Stomach smooth muscle (tissue), 2 donors: ENCODE results near the gene PDXDC1.
"Not testable (repeated sequence)": the region's sequence is repeated elsewhere in the genome, so short reads cannot be mapped to it uniquely, and the experiment has no call there.

Experiments used
- H3K27ac ChIP-seq: one replicate; pipeline ENCODE4 v1.7.0; 2013; ENCODE audit warnings: mild to moderate bottlenecking, low read length, inconsistent platforms
- H3K27me3 ChIP-seq, 2 donors: one replicate each; pipeline ENCODE4 v1.7.0; 2013; ENCODE audit warnings: low read length in 2 of 2; ENCODE audit not compliant: insufficient read depth in 2 of 2, control insufficient read depth in 1 of 2
- H3K36me3 ChIP-seq, 2 donors: one replicate each; pipeline ENCODE4 v1.7.0; 2013; ENCODE audit warnings: low read length in 2 of 2; ENCODE audit not compliant: control insufficient read depth in 2 of 2, insufficient read depth in 2 of 2
- H3K4me1 ChIP-seq: one replicate; pipeline ENCODE4 v1.7.0; 2013; ENCODE audit warnings: low read length; ENCODE audit not compliant: control insufficient read depth, insufficient read depth
- H3K4me3 ChIP-seq, 2 donors: one replicate each; pipeline ENCODE4 v1.7.0; 2013; ENCODE audit warnings: low read length in 2 of 2
- H3K9ac ChIP-seq, 2 donors: one replicate each; pipeline ENCODE4 v1.7.0; 2013; ENCODE audit warnings: low read length in 2 of 2, mild to moderate bottlenecking in 1 of 2
- H3K9me3 ChIP-seq, 2 donors: one replicate each; pipeline ENCODE4 v1.7.0; 2013; ENCODE audit warnings: low read length in 2 of 2; ENCODE audit not compliant: control insufficient read depth in 2 of 2
- donor health status: healthy.
- donor health status: Pancreatic carcinoma.

Gene PDXDC1

GRCh38 chr16:15022194-15022593, 47.4 kb downstream of the PDXDC1 start:
- not testable (repeated sequence) for H3K27me3 ChIP-seq, H3K9me3 ChIP-seq, H3K4me3 ChIP-seq, H3K27ac ChIP-seq
- Histone ChIP-seq H3K9ac (peak overlapping the region in 1 of 2 donors; percentile 7), H3K4me1 (peaks cover 18% of the 10 kb centered on the region), H3K36me3 (peaks cover 20 to 29% of the 10 kb centered on the region in 2 donors)

GRCh38 chr16:15023381-15024077, 48.7 kb downstream of the PDXDC1 start:
- Histone ChIP-seq H3K36me3 (peaks cover 20 to 29% of the 10 kb centered on the region in 2 donors), H3K4me1 (peaks cover 26% of the 10 kb centered on the region)
- H3K9me3 ChIP-seq, H3K9ac ChIP-seq, H3K27me3 ChIP-seq, H3K27ac ChIP-seq, H3K4me3 ChIP-seq: not testable (repeated sequence)

GRCh38 chr16:15024858-15025199, 50.0 kb downstream of the PDXDC1 start:
- H3K9me3 ChIP-seq, H3K4me3 ChIP-seq, H3K9ac ChIP-seq, H3K27me3 ChIP-seq: not testable (repeated sequence)
- Histone ChIP-seq H3K27ac (peak overlapping the region; percentile 53), H3K36me3 (peaks cover 15 to 27% of the 10 kb centered on the region in 2 donors), H3K4me1 (peaks cover 30% of the 10 kb centered on the region)

GRCh38 chr16:15025234-15025951, 50.6 kb downstream of the PDXDC1 start:
- not testable (repeated sequence) for H3K4me3 ChIP-seq, H3K27me3 ChIP-seq, H3K9me3 ChIP-seq
- Histone ChIP-seq H3K4me1 (peaks cover 30% of the 10 kb centered on the region), H3K9ac (peak overlapping the region in 1 of 2 donors; percentile 13), H3K36me3 (peaks cover 15 to 27% of the 10 kb centered on the region in 2 donors), H3K27ac (peak overlapping the region; percentile 53)

GRCh38 chr16:15027051-15027450, 52.2 kb downstream of the PDXDC1 start:
- H3K27ac ChIP-seq, H3K4me3 ChIP-seq, H3K27me3 ChIP-seq, H3K9ac ChIP-seq, H3K9me3 ChIP-seq: not testable (repeated sequence)
- H3K36me3 ChIP-seq, result peaks cover 24 to 32% of the 10 kb centered on the region in 2 donors
- peaks cover 25% of the 10 kb centered on the region for H3K4me1 ChIP-seq

GRCh38 chr16:15027503-15028344, 52.9 kb downstream of the PDXDC1 start:
- peaks cover 19 to 32% of the 10 kb centered on the region in 2 donors for H3K36me3 ChIP-seq

GRCh38 chr16:15028345-15028715, 53.5 kb downstream of the PDXDC1 start:
- H3K9ac ChIP-seq, H3K4me3 ChIP-seq, H3K9me3 ChIP-seq, H3K27me3 ChIP-seq: not testable (repeated sequence)
- Histone ChIP-seq H3K27ac (peak overlapping the region; percentile 37), H3K36me3 (peaks cover 18 to 35% of the 10 kb centered on the region in 2 donors), H3K4me1 (peaks cover 25% of the 10 kb centered on the region)

More at GRCh38 chr16:15027503-15028344, 52.9 kb downstream of the PDXDC1 start:
- H3K27me3 ChIP-seq, H3K9me3 ChIP-seq, H3K4me3 ChIP-seq, H3K9ac ChIP-seq: not testable (repeated sequence)
- H3K27ac ChIP-seq, result peak overlapping the region; percentile 37
- H3K4me1 ChIP-seq, result peaks cover 25% of the 10 kb centered on the region

GRCh38 chr16:15028801-15029698, 54.2 kb downstream of the PDXDC1 start:
- not testable (repeated sequence) for H3K9me3 ChIP-seq, H3K27me3 ChIP-seq, H3K4me3 ChIP-seq, H3K9ac ChIP-seq
- Histone ChIP-seq H3K36me3 (peaks cover 20 to 36% of the 10 kb centered on the region in 2 donors), H3K4me1 (peaks cover 27% of the 10 kb centered on the region), H3K27ac (peak overlapping the region; percentile 37)

- Histone ChIP-seq H3K4me1 (peaks cover 29% of the 10 kb centered on the region), H3K36me3 (peaks cover 27 to 43% of the 10 kb centered on the region in 2 donors)
- H3K9me3 ChIP-seq, H3K27ac ChIP-seq, H3K27me3 ChIP-seq, H3K4me3 ChIP-seq, H3K9ac ChIP-seq: not testable (repeated sequence)
These were observed 54.9 kb downstream of the PDXDC1 start for GRCh38 chr16:15029749-15030148.

GRCh38 chr16:15031179-15031578, 56.4 kb downstream of the PDXDC1 start:
- Histone ChIP-seq H3K4me1 (peaks cover 20% of the 10 kb centered on the region), H3K27me3 (no peaks in the 10 kb centered on the region), H3K4me3 (no peak overlapping the region), H3K27ac (no peak overlapping the region), H3K9ac (no peak overlapping the region), H3K9me3 (no peaks in the 10 kb centered on the region), H3K36me3 (peaks cover 35 to 51% of the 10 kb centered on the region in 2 donors)
